ENCODE results near the gene TACO1.

TACO1 gene

GRCh38 chr17:63639125-63639524 lies 38.4 kb downstream of the TACO1 start:
- no peak for DNase-seq (ENCODE audit: low read depth in 2 of 2)

DNA sequence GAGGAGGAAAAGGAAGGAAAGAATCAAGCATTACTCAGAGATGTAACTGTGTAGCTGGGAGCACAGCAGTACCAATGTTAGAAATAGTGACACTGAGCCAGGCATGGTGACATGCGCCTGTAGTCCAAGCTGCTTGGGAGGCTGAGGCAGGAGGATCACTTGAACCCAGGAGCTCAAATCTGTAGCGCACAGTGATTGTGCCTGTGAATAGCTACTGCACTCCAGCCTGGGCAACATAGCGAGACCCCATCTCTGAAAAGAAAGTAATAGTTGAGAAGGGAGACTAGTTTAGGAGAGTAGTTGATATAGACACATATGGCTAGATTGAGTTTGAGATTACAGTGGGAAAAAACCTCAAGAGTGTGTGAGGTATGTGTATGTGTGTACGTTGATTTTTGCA lies 39.3 kb downstream of the TACO1 start:
- DNase-seq (ENCODE audit: low read depth in 2 of 2) = no peak

DNA sequence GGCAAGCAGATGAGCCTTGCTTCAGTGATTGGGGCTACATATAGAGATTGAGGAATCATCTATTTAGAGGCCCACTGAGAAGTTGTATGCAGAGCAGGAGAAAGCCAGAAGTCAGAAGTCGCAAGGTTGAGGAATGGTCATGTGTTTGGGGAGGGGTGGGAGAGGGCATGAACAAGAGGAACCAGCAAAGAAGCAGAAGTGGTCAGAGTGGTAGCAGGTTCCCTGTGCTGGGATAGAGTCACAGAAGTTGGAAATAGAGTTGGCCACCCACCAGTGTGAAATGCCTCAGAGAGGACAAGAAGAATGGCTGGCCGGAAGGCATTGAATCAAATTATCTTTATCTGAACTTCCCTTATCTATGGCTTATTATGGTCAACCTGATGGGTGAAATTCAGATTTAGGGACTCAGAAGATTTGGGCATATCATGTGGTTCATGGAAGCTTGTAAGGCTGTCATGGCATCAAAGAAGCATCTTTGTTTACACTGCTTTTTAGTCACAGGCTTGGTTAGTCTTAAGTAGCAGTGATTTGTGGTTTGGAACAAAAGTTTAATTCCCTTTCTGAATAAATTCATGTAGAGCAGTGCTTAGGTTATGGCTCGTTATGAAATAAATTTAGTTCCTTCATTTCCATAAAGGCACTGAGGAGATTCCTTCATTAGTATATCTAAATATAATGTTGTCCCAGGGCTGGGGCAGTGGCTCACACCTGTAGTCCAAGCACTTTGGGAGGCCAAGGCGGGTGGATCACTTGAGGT lies 41.2 kb downstream of the TACO1 start:
- DNase-seq (ENCODE audit: low read depth in 2 of 2) = no peak

GRCh38 chr17:63644846-63645245 lies 44.2 kb downstream of the TACO1 start:
- no peak for DNase-seq (ENCODE audit: low read depth in 2 of 2)

GRCh38 chr17:63645775-63646487 lies 45.2 kb downstream of the TACO1 start:
- no peak for DNase-seq (ENCODE audit: low read depth in 2 of 2)

DNA sequence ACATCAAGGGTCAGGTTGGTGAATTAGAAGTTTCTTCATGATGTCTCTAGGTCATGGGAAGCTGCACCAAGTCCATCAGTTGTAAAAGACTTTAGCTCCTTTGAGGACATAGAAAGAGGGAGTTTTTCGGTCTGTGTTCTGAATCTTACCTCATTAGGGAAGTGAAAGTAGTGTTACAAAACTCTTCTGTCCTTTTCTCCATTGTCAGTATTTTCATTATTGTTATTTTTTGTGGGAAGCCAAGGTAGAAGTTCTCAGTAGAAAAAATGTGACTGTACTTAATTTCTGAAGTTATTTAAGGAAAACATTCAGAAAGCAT lies 45.8 kb downstream of the TACO1 start:
- no peak for DNase-seq (ENCODE audit: low read depth in 2 of 2)

- no peak for DNase-seq (ENCODE audit: low read depth in 2 of 2)
These were observed 46.5 kb downstream of the TACO1 start for GRCh38 chr17:63647065-63647725.

- DNase-seq (ENCODE audit: low read depth in 2 of 2) = no peak
These were observed 47.2 kb downstream of the TACO1 start for GRCh38 chr17:63647936-63648335.

DNA sequence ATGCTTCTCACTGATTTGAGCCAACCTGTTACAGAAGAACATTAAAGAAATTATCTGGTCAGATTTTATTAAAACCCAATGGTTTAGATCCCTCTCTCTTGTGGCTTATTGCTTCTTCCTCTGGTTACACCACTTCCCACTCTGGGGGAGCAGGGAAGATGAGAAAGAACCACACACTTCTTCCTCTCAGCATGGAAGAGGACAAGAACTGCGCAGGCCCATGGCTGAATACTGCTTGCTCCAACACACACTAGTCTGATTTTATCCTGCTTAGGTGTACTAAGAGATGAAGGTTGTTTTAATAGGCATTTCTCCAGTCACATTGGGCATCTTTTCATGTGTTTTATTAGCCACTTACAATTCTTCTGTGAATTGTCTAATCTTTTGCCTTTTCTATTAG lies 49.1 kb downstream of the TACO1 start:
- no peak for DNase-seq (ENCODE audit: low read depth in 2 of 2)

DNA sequence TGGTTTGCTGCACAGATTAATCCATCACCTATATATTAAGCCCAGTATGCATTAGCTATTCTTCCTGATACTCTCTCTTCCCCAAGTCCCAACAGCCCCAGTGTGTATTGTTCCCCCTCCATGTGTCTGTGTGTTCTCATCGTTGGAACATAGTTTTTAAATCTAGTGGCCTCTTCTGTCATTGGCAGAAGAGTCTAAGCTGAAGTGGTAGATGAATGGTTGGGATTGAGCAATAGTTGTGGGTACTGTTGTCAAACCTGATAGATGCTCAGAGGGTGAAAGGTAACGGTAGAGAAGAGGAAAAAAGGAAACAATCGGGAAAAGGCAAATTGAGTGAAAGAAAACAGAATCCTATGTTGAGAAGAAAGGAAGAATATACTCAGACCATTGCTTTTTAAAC lies 51.4 kb downstream of the TACO1 start:
- DNase-seq (ENCODE audit: low read depth in 2 of 2) = no peak

DNA sequence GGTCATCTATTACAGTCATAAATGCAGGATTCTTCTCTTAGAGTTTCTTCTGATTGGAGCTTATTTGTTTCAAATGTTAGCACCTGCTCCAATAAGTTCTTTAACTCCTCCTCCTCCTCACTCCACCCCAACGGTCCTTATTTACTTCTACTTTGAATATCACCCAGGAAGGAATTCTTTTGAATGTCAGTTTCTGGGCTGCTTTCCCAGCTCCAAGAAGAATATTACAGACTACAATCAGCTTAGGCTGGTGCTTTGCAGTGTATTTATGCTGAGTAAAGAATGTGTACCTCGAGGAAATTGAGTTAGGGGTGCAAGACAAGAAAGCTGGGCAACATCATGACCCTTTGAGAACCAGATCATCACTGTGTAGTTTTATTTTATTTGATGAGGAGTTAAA lies 52.4 kb downstream of the TACO1 start:
- DNase-seq (ENCODE audit: low read depth in 2 of 2) = no peak

- DNase-seq (ENCODE audit: low read depth in 2 of 2) = no peak
These were observed 57.1 kb downstream of the TACO1 start for GRCh38 chr17:63657786-63658185.

Measured in stimulated activated CD8-positive, alpha-beta memory T cell treated with anti-CD3 and anti-CD28 coated beads, Interleukin-2, amount 100 ng/mL, for 1 hour (primary cell).